SU-DHL-6 (cell line): ENCODE data around the gene SDK2.

Experiments used
- H2AFZ ChIP-seq: fragments of 200-600 bp; sonication (generic); 2 replicates; pipeline ENCODE4 v1.6.1; 2014; ENCODE audit warnings: low read depth, mild to moderate bottlenecking, moderate library complexity, mixed read lengths, antibody characterized with exemption, low read length; ENCODE audit not compliant: severe bottlenecking
- H3F3A ChIP-seq: fragments of 200-600 bp; shearing (Covaris generic); 2 replicates; pipeline ENCODE4 v1.6.0; 2016; ENCODE audit warnings: antibody characterized with exemption, mild to moderate bottlenecking; ENCODE audit not compliant: insufficient read depth
- H3K27ac ChIP-seq: fragments of 200-600 bp; sonication (generic); 2 replicates; pipeline ENCODE4 v1.5.1; 2016; ENCODE audit warnings: low read depth, mild to moderate bottlenecking, low read length, moderate library complexity, mixed read lengths
- H3K27me3 ChIP-seq: fragments of 200-600 bp; sonication (generic), shearing (Covaris generic); 2 replicates; pipeline ENCODE4 v1.6.0; 2014; ENCODE audit warnings: mild to moderate bottlenecking, low read length
- H3K36me3 ChIP-seq: fragments of 200-600 bp; sonication (generic); 2 replicates; pipeline ENCODE4 v1.6.1; 2014; ENCODE audit warnings: mild to moderate bottlenecking, low read length, mixed read lengths
- H3K4me2 ChIP-seq: fragments of 300-600, 200-600 bp; shearing (Covaris generic), sonication (generic); 2 replicates; pipeline ENCODE4 v1.6.0; 2014; ENCODE audit warnings: low read length, low read depth, mild to moderate bottlenecking; ENCODE audit not compliant: poor library complexity, severe bottlenecking
- H3K4me3 ChIP-seq: fragments of 200-600 bp; sonication (generic); 2 replicates; pipeline ENCODE4 v1.5.1; 2014; ENCODE audit warnings: antibody characterized with exemption, low read length, mild to moderate bottlenecking, mixed read lengths; ENCODE audit not compliant: insufficient read depth, poor library complexity, severe bottlenecking
- H3K79me2 ChIP-seq: fragments of 200-600 bp; sonication (generic); 2 replicates; pipeline ENCODE4 v1.6.1; 2014; ENCODE audit warnings: mild to moderate bottlenecking, low read length, moderate library complexity; ENCODE audit not compliant: insufficient read depth
- H3K9ac ChIP-seq: fragments of 200-600 bp; sonication (generic); 2 replicates; pipeline ENCODE4 v1.7.0; 2014; ENCODE audit warnings: mild to moderate bottlenecking, low read length
- H3K9me2 ChIP-seq: fragments of 200-600 bp; sonication (generic); replicated peaks from 2 replicates; pipeline ENCODE4 v1.6.1; 2014; ENCODE audit warnings: low read length; ENCODE audit not compliant: insufficient read depth
- H3K9me3 ChIP-seq: fragments of 200-600 bp; sonication (generic); 2 replicates; pipeline ENCODE4 v1.6.1; 2014; ENCODE audit warnings: low read length, mixed read lengths; ENCODE audit not compliant: insufficient read depth
- H4K20me1 ChIP-seq: fragments of 200-600 bp; sonication (generic); 2 replicates; pipeline ENCODE4 v1.6.1; 2014; ENCODE audit warnings: low read depth, mild to moderate bottlenecking, antibody characterized with exemption, low read length, moderate library complexity, mixed read lengths
- EZH2phosphoT487 ChIP-seq: fragments of 200-600 bp; sonication (generic), shearing (Covaris generic); conservative IDR thresholded peaks from 2 replicates; pipeline ENCODE4 v1.6.1; 2018; ENCODE audit warnings: mild to moderate bottlenecking, antibody characterized with exemption, low read length, moderate library complexity, mixed read lengths
- TF ChIP-seq, protein P1 (sequence below): fragments of 200-600 bp; sonication (generic); IDR thresholded peaks from one replicate; pipeline ENCODE4 v1.5.1; 2017; ENCODE audit warnings: antibody characterized with exemption, mild to moderate bottlenecking, low read length, moderate library complexity; ENCODE audit not compliant: insufficient read depth, poor library complexity, severe bottlenecking

Gene SDK2

DNA sequence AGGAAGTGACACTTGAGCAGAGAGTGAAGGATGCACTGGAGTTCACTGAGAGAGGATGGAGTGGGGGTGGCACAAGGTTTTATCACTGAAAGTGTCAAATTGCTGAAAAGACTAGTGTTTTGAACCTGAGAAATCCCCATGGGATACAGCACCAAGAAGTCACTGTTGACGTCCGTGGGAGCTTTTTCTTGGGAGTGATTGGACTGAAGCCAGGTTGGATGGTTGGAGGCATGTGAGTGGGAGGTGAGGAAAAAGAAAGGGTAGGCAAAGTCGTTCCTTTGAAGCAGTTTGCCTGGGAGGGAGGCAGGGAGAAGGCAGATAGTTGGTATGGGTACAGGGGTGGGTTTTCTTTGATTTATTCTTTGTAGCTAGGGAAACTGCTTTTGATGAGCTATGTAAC, 39.9 kb upstream of the SDK2 start:
- no peak overlapping the region for H3K4me3 ChIP-seq
- no peaks in the 10 kb centered on the region for H3K79me2 ChIP-seq
- no peak overlapping the region for H3K4me2 ChIP-seq
- H3K9ac ChIP-seq = no peak overlapping the region
- H3F3A ChIP-seq = no peaks in the 10 kb centered on the region
- no peaks in the 10 kb centered on the region for H3K27me3 ChIP-seq
- no peak overlapping the region for H3K27ac ChIP-seq
- H4K20me1 ChIP-seq = no peaks in the 10 kb centered on the region
- no peaks in the 10 kb centered on the region for H3K9me3 ChIP-seq
- no peaks in the 10 kb centered on the region for H3K36me3 ChIP-seq
- H2AFZ ChIP-seq = no peak overlapping the region
- H3K9me2 ChIP-seq = no peaks in the 10 kb centered on the region
- TF ChIP-seq, protein P1, sequence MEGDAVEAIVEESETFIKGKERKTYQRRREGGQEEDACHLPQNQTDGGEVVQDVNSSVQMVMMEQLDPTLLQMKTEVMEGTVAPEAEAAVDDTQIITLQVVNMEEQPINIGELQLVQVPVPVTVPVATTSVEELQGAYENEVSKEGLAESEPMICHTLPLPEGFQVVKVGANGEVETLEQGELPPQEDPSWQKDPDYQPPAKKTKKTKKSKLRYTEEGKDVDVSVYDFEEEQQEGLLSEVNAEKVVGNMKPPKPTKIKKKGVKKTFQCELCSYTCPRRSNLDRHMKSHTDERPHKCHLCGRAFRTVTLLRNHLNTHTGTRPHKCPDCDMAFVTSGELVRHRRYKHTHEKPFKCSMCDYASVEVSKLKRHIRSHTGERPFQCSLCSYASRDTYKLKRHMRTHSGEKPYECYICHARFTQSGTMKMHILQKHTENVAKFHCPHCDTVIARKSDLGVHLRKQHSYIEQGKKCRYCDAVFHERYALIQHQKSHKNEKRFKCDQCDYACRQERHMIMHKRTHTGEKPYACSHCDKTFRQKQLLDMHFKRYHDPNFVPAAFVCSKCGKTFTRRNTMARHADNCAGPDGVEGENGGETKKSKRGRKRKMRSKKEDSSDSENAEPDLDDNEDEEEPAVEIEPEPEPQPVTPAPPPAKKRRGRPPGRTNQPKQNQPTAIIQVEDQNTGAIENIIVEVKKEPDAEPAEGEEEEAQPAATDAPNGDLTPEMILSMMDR = no peak
- no peak for TF ChIP-seq EZH2phosphoT487

GRCh38 chr17:73683771-73684170, 39.5 kb upstream of the SDK2 start:
- Histone ChIP-seq H4K20me1 (no peaks in the 10 kb centered on the region), H3K79me2 (no peaks in the 10 kb centered on the region), H3K36me3 (no peaks in the 10 kb centered on the region), H3K27ac (no peak overlapping the region), H3K9me3 (no peaks in the 10 kb centered on the region), H3F3A (no peaks in the 10 kb centered on the region), H3K9me2 (no peaks in the 10 kb centered on the region), H3K9ac (no peak overlapping the region), H3K4me2 (no peak overlapping the region), H3K4me3 (no peak overlapping the region), H3K27me3 (no peaks in the 10 kb centered on the region), H2AFZ (no peak overlapping the region)
- TF ChIP-seq EZH2phosphoT487 = no peak
- TF ChIP-seq, protein P1 = no peak

DNA sequence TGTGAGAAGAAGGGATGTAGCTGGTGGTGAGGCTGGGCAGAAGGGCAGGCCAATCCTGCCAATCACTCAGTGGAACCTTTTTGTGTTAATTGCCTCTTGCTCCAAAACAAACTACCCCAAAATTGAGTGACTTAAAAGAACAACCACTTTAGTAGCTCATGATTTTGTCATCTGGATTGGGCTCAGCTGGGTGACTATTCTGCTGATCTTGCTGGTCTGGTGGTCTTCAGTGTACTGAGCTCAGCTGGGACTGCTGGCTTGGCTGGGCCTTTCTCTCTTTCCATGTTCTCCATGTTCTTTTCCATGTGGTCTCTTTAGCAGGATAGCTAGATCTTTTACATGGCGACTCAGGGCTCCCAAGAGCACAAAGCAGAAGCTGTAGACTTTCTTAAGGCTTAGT, 37.7 kb upstream of the SDK2 start:
- Histone ChIP-seq H4K20me1 (no peaks in the 10 kb centered on the region), H3K27me3 (no peaks in the 10 kb centered on the region), H3K4me2 (no peak overlapping the region), H3K4me3 (no peak overlapping the region), H3K9ac (no peak overlapping the region), H3K9me3 (no peaks in the 10 kb centered on the region), H3K27ac (no peak overlapping the region), H2AFZ (no peak overlapping the region), H3K79me2 (no peaks in the 10 kb centered on the region), H3K36me3 (no peaks in the 10 kb centered on the region), H3K9me2 (no peaks in the 10 kb centered on the region), H3F3A (no peaks in the 10 kb centered on the region)
- TF ChIP-seq, protein P1 = no peak
- TF ChIP-seq EZH2phosphoT487 = no peak

GRCh38 chr17:73679476-73679875, 35.2 kb upstream of the SDK2 start:
- no peak overlapping the region for H3K27ac ChIP-seq
- no peak overlapping the region for H3K4me2 ChIP-seq
- no peak overlapping the region for H3K4me3 ChIP-seq
- no peak overlapping the region for H3K9ac ChIP-seq
- no peaks in the 10 kb centered on the region for H3K9me3 ChIP-seq
- H2AFZ ChIP-seq = no peak overlapping the region
- H3K36me3 ChIP-seq = no peaks in the 10 kb centered on the region
- H3K79me2 ChIP-seq = no peaks in the 10 kb centered on the region
- no peaks in the 10 kb centered on the region for H3K9me2 ChIP-seq
- H4K20me1 ChIP-seq = no peaks in the 10 kb centered on the region
- no peaks in the 10 kb centered on the region for H3K27me3 ChIP-seq
- no peaks in the 10 kb centered on the region for H3F3A ChIP-seq
- TF ChIP-seq EZH2phosphoT487 = no peak
- TF ChIP-seq, protein P1 = no peak
